T-helper 9 cell (primary cell): ENCODE measurements around the gene SCO2.

ENCODE experiments used
- DNase-seq: peaks from one replicate; pipeline ENCODE4 v3.0.0-alpha.2; 2020

Gene SCO2

GRCh38 chr22:50474710-50475651 is 50.4 kb downstream of the SCO2 start, which contains the start of gene SBF1:
SBF1 (minus strand) TSS chr22:50475035; CDS start chr22:50474840, 195 bp downstream.
- peak; percentile 82 for DNase-seq

- no peak for DNase-seq
Measured at GRCh38 chr22:50473855-50474671, 51.3 kb downstream of the SCO2 start.
